ENCODE measurements around the gene LRP1B.
"Not testable (repeated sequence)": the region's sequence is repeated elsewhere in the genome, so short reads cannot be mapped to it uniquely, and the experiment has no call there.

Gene LRP1B

DNA sequence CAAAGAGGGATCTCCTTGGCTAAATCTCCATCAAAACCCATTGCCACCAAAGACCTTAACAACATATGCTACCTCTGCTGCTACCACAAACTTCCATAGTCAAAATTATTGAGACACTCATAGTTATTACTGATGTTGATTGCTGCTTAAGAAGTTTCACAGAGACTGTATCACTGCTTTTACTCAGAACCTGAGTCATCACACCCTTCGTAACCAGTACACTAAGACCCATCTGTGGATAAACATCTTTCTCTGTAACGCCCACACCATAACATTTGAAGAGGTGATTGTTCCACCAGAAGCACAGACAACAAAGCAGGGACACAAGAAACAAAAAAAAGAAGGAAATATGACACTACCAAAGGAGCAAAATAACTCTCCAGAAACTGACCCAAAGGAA lies 1563.1 kb downstream of the LRP1B start:
- Histone ChIP-seq H3K27ac (ENCODE audit: low read depth in 2 of 2, low read length in 2 of 2) (no peak overlapping the region), H3K27me3 (ENCODE audit: control insufficient read depth in 2 of 2, insufficient read depth in 2 of 2, low read length in 2 of 2) (no peaks in the 10 kb centered on the region), H3K4me1 (ENCODE audit: control insufficient read depth in 2 of 2, insufficient read depth in 2 of 2, low read length in 2 of 2) (no peaks in the 10 kb centered on the region), H3K9ac (ENCODE audit: low read depth in 1 of 2, low read length in 2 of 2) (no peak overlapping the region), H3K36me3 (ENCODE audit: control insufficient read depth in 2 of 2, insufficient read depth in 2 of 2, low read length in 2 of 2) (no peaks in the 10 kb centered on the region), H3K9me3 (ENCODE audit: control insufficient read depth in 2 of 2, low read length in 2 of 2) (no peaks in the 10 kb centered on the region), H3K4me3 (ENCODE audit: low read length in 2 of 2) (no peak overlapping the region)

DNA sequence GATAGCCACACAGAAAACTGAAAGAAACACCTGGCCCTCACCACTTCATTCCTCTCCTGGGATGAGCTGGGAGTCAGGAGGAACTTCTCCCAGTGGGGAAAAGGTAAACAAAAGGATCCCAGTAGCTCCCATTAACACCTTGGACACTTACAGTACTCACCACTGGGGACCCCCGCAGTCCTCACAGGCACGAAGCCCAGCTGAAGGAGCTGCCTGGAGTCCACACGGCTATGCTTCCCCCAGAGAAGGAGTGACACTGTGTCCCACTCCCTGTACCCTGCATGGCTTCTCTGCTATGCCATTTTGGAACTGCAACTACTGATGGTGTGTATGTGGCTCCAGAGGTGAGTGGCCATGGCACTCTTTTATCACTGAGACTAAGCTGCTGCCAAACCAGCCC lies 1565.1 kb downstream of the LRP1B start:
- Histone ChIP-seq H3K27ac (ENCODE audit: low read depth in 2 of 2, low read length in 2 of 2) (no peak overlapping the region), H3K36me3 (ENCODE audit: control insufficient read depth in 2 of 2, insufficient read depth in 2 of 2, low read length in 2 of 2) (no peaks in the 10 kb centered on the region), H3K4me3 (ENCODE audit: low read length in 2 of 2) (no peak overlapping the region), H3K27me3 (ENCODE audit: control insufficient read depth in 2 of 2, insufficient read depth in 2 of 2, low read length in 2 of 2) (no peaks in the 10 kb centered on the region), H3K9me3 (ENCODE audit: control insufficient read depth in 2 of 2, low read length in 2 of 2) (no peaks in the 10 kb centered on the region), H3K4me1 (ENCODE audit: control insufficient read depth in 2 of 2, insufficient read depth in 2 of 2, low read length in 2 of 2) (no peaks in the 10 kb centered on the region), H3K9ac (ENCODE audit: low read depth in 1 of 2, low read length in 2 of 2) (no peak overlapping the region)

GRCh38 chr2:140555701-140556100 lies 1575.1 kb downstream of the LRP1B start:
- Histone ChIP-seq H3K36me3 (ENCODE audit: control insufficient read depth in 2 of 2, insufficient read depth in 2 of 2, low read length in 2 of 2) (no peaks in the 10 kb centered on the region), H3K9me3 (ENCODE audit: control insufficient read depth in 2 of 2, low read length in 2 of 2) (no peaks in the 10 kb centered on the region), H3K27me3 (ENCODE audit: control insufficient read depth in 2 of 2, insufficient read depth in 2 of 2, low read length in 2 of 2) (no peaks in the 10 kb centered on the region), H3K4me3 (ENCODE audit: low read length in 2 of 2) (no peak overlapping the region), H3K27ac (ENCODE audit: low read depth in 2 of 2, low read length in 2 of 2) (no peak overlapping the region), H3K4me1 (ENCODE audit: control insufficient read depth in 2 of 2, insufficient read depth in 2 of 2, low read length in 2 of 2) (no peaks in the 10 kb centered on the region), H3K9ac (ENCODE audit: low read depth in 1 of 2, low read length in 2 of 2) (no peak overlapping the region)

- H3K4me3 ChIP-seq (ENCODE audit: low read length in 2 of 2), result no peak overlapping the region
- H3K4me1 ChIP-seq (ENCODE audit: control insufficient read depth in 2 of 2, insufficient read depth in 2 of 2, low read length in 2 of 2), result no peaks in the 10 kb centered on the region
- H3K9ac ChIP-seq (ENCODE audit: low read depth in 1 of 2, low read length in 2 of 2), result no peak overlapping the region
- no peak overlapping the region for H3K27ac ChIP-seq (ENCODE audit: low read depth in 2 of 2, low read length in 2 of 2)
- no peaks in the 10 kb centered on the region for H3K9me3 ChIP-seq (ENCODE audit: control insufficient read depth in 2 of 2, low read length in 2 of 2)
- no peaks in the 10 kb centered on the region for H3K27me3 ChIP-seq (ENCODE audit: control insufficient read depth in 2 of 2, insufficient read depth in 2 of 2, low read length in 2 of 2)
- H3K36me3 ChIP-seq (ENCODE audit: control insufficient read depth in 2 of 2, insufficient read depth in 2 of 2, low read length in 2 of 2), result no peaks in the 10 kb centered on the region
Measured at GRCh38 chr2:140552634-140553033, 1578.2 kb downstream of the LRP1B start.

DNA sequence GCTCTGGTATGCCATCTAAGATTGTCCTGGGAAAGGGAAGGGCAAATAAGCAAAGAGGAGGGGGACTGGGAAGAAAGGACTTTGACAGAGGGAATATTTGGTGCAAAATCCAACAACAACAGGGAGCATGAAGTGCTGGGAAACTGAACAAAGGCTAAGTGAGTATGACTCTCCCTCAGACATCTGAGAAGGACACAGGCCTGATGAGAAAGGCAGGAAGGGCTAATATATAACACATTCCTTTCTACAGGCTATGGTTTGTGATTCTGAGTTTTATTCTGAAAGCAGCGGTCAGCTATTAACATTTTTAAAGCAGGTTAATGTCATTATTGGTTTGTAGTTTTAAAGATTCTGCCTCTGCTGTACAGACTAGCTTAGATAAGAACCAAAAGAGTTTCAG lies 1579.5 kb downstream of the LRP1B start:
- no peak overlapping the region for H3K27ac ChIP-seq (ENCODE audit: low read depth in 2 of 2, low read length in 2 of 2)
- H3K36me3 ChIP-seq (ENCODE audit: control insufficient read depth in 2 of 2, insufficient read depth in 2 of 2, low read length in 2 of 2), result no peaks in the 10 kb centered on the region
- no peak overlapping the region for H3K4me3 ChIP-seq (ENCODE audit: low read length in 2 of 2)
- H3K27me3 ChIP-seq (ENCODE audit: control insufficient read depth in 2 of 2, insufficient read depth in 2 of 2, low read length in 2 of 2), result no peaks in the 10 kb centered on the region
- no peaks in the 10 kb centered on the region for H3K4me1 ChIP-seq (ENCODE audit: control insufficient read depth in 2 of 2, insufficient read depth in 2 of 2, low read length in 2 of 2)
- H3K9ac ChIP-seq (ENCODE audit: low read depth in 1 of 2, low read length in 2 of 2), result no peak overlapping the region
- no peaks in the 10 kb centered on the region for H3K9me3 ChIP-seq (ENCODE audit: control insufficient read depth in 2 of 2, low read length in 2 of 2)

- no peaks in the 10 kb centered on the region for H3K27me3 ChIP-seq (ENCODE audit: control insufficient read depth in 2 of 2, insufficient read depth in 2 of 2, low read length in 2 of 2)
- H3K4me3 ChIP-seq (ENCODE audit: low read length in 2 of 2), result no peak overlapping the region
- no peak overlapping the region for H3K9ac ChIP-seq (ENCODE audit: low read depth in 1 of 2, low read length in 2 of 2)
- H3K27ac ChIP-seq (ENCODE audit: low read depth in 2 of 2, low read length in 2 of 2), result no peak overlapping the region
- no peaks in the 10 kb centered on the region for H3K4me1 ChIP-seq (ENCODE audit: control insufficient read depth in 2 of 2, insufficient read depth in 2 of 2, low read length in 2 of 2)
- no peaks in the 10 kb centered on the region for H3K36me3 ChIP-seq (ENCODE audit: control insufficient read depth in 2 of 2, insufficient read depth in 2 of 2, low read length in 2 of 2)
- no peaks in the 10 kb centered on the region for H3K9me3 ChIP-seq (ENCODE audit: control insufficient read depth in 2 of 2, low read length in 2 of 2)
Measured at GRCh38 chr2:140550821-140551220, 1580.0 kb downstream of the LRP1B start.

GRCh38 chr2:140544769-140545168 lies 1586.0 kb downstream of the LRP1B start:
- H3K36me3 ChIP-seq (ENCODE audit: control insufficient read depth in 2 of 2, insufficient read depth in 2 of 2, low read length in 2 of 2), result not testable (repeated sequence)

GRCh38 chr2:140542627-140543026 lies 1588.2 kb downstream of the LRP1B start:
- Histone ChIP-seq H3K27me3 (ENCODE audit: control insufficient read depth in 2 of 2, insufficient read depth in 2 of 2, low read length in 2 of 2) (no peaks in the 10 kb centered on the region), H3K4me1 (ENCODE audit: control insufficient read depth in 2 of 2, insufficient read depth in 2 of 2, low read length in 2 of 2) (no peaks in the 10 kb centered on the region), H3K27ac (ENCODE audit: low read depth in 2 of 2, low read length in 2 of 2) (no peak overlapping the region), H3K4me3 (ENCODE audit: low read length in 2 of 2) (no peak overlapping the region), H3K9me3 (ENCODE audit: control insufficient read depth in 2 of 2, low read length in 2 of 2) (no peaks in the 10 kb centered on the region), H3K36me3 (ENCODE audit: control insufficient read depth in 2 of 2, insufficient read depth in 2 of 2, low read length in 2 of 2) (no peaks in the 10 kb centered on the region), H3K9ac (ENCODE audit: low read depth in 1 of 2, low read length in 2 of 2) (no peak overlapping the region)

More at GRCh38 chr2:140544769-140545168, 1586.0 kb downstream of the LRP1B start:
- H3K9ac ChIP-seq (ENCODE audit: low read depth in 1 of 2, low read length in 2 of 2); H3K27ac ChIP-seq (ENCODE audit: low read depth in 2 of 2, low read length in 2 of 2); H3K4me3 ChIP-seq (ENCODE audit: low read length in 2 of 2); H3K4me1 ChIP-seq (ENCODE audit: control insufficient read depth in 2 of 2, insufficient read depth in 2 of 2, low read length in 2 of 2); H3K9me3 ChIP-seq (ENCODE audit: control insufficient read depth in 2 of 2, low read length in 2 of 2); H3K27me3 ChIP-seq (ENCODE audit: control insufficient read depth in 2 of 2, insufficient read depth in 2 of 2, low read length in 2 of 2): not testable (repeated sequence)

- H3K4me1 ChIP-seq (ENCODE audit: control insufficient read depth in 2 of 2, insufficient read depth in 2 of 2, low read length in 2 of 2), result no peaks in the 10 kb centered on the region
- H3K9ac ChIP-seq (ENCODE audit: low read depth in 1 of 2, low read length in 2 of 2), result no peak overlapping the region
- H3K27me3 ChIP-seq (ENCODE audit: control insufficient read depth in 2 of 2, insufficient read depth in 2 of 2, low read length in 2 of 2), result no peaks in the 10 kb centered on the region
- H3K36me3 ChIP-seq (ENCODE audit: control insufficient read depth in 2 of 2, insufficient read depth in 2 of 2, low read length in 2 of 2), result no peaks in the 10 kb centered on the region
- H3K9me3 ChIP-seq (ENCODE audit: control insufficient read depth in 2 of 2, low read length in 2 of 2), result no peaks in the 10 kb centered on the region
- H3K4me3 ChIP-seq (ENCODE audit: low read length in 2 of 2), result no peak overlapping the region
- no peak overlapping the region for H3K27ac ChIP-seq (ENCODE audit: low read depth in 2 of 2, low read length in 2 of 2)
Measured at GRCh38 chr2:140539242-140539875, 1591.5 kb downstream of the LRP1B start.

GRCh38 chr2:140529706-140530105 lies 1601.1 kb downstream of the LRP1B start:
- no peak overlapping the region for H3K4me3 ChIP-seq (ENCODE audit: low read length in 2 of 2)
- H3K9me3 ChIP-seq (ENCODE audit: control insufficient read depth in 2 of 2, low read length in 2 of 2), result no peaks in the 10 kb centered on the region
- no peaks in the 10 kb centered on the region for H3K4me1 ChIP-seq (ENCODE audit: control insufficient read depth in 2 of 2, insufficient read depth in 2 of 2, low read length in 2 of 2)
- H3K9ac ChIP-seq (ENCODE audit: low read depth in 1 of 2, low read length in 2 of 2), result no peak overlapping the region
- no peak overlapping the region for H3K27ac ChIP-seq (ENCODE audit: low read depth in 2 of 2, low read length in 2 of 2)
- no peaks in the 10 kb centered on the region for H3K27me3 ChIP-seq (ENCODE audit: control insufficient read depth in 2 of 2, insufficient read depth in 2 of 2, low read length in 2 of 2)
- no peaks in the 10 kb centered on the region for H3K36me3 ChIP-seq (ENCODE audit: control insufficient read depth in 2 of 2, insufficient read depth in 2 of 2, low read length in 2 of 2)

- Histone ChIP-seq H3K36me3 (ENCODE audit: control insufficient read depth in 2 of 2, insufficient read depth in 2 of 2, low read length in 2 of 2) (no peaks in the 10 kb centered on the region), H3K4me1 (ENCODE audit: control insufficient read depth in 2 of 2, insufficient read depth in 2 of 2, low read length in 2 of 2) (no peaks in the 10 kb centered on the region), H3K9ac (ENCODE audit: low read depth in 1 of 2, low read length in 2 of 2) (no peak overlapping the region), H3K27ac (ENCODE audit: low read depth in 2 of 2, low read length in 2 of 2) (no peak overlapping the region), H3K4me3 (ENCODE audit: low read length in 2 of 2) (no peak overlapping the region), H3K9me3 (ENCODE audit: control insufficient read depth in 2 of 2, low read length in 2 of 2) (no peaks in the 10 kb centered on the region), H3K27me3 (ENCODE audit: control insufficient read depth in 2 of 2, insufficient read depth in 2 of 2, low read length in 2 of 2) (no peaks in the 10 kb centered on the region)
Measured at GRCh38 chr2:140528982-140529381, 1601.8 kb downstream of the LRP1B start.

Measured in mucosa of rectum (tissue), 2 donors.